OCI-LY7 (cell line): ENCODE results near the gene VKORC1. TPM values are rescaled to one million over a fixed set of nuclear protein-coding genes. Genes with fewer than 3 reads are reported as not detected.

Experiments used
- BruUV-seq: library from RNA; stranded (reverse); fragments of 400-500 nt; replicated peaks from 2 replicates; lab custom pipeline; 2021; lab: Mats Ljungman, UMichigan
- CTCF ChIA-PET: fragments of 300-600 bp; sonication (Branson Sonifier 250); formaldehyde crosslinking; loops from one replicate; lab custom pipeline; 2022; ENCODE audit warnings: antibody characterized with exemption; ENCODE audit not compliant: unreplicated experiment; lab: Charles Lee
- POLR2A ChIA-PET: fragments of 300-600 bp; sonication (Branson Sonifier 250); formaldehyde crosslinking; loops from one replicate; lab custom pipeline; 2022; ENCODE audit warnings: antibody characterized with exemption; lab: Charles Lee
- DNase-seq: peaks from one replicate; pipeline ENCODE4 v3.0.0-alpha.2; 2015; ENCODE audit warnings: low spot score
- H2AFZ ChIP-seq: fragments of 200-600 bp; sonication (generic), shearing (Covaris generic); 2 replicates; pipeline ENCODE4 v1.6.1; 2014; ENCODE audit warnings: mild to moderate bottlenecking, antibody characterized with exemption, low read length, moderate library complexity
- H3K27ac ChIP-seq: fragments of 200-600 bp; sonication (generic); 2 replicates; pipeline ENCODE4 v1.5.1; 2014; ENCODE audit warnings: mixed run types, low read depth, mild to moderate bottlenecking, moderate library complexity, low read length, inconsistent platforms; ENCODE audit not compliant: poor library complexity, severe bottlenecking
- H3K36me3 ChIP-seq: fragments of 200-600 bp; sonication (generic); 2 replicates; pipeline ENCODE4 v1.6.1; 2014; ENCODE audit warnings: mild to moderate bottlenecking, antibody characterized with exemption, low read length, moderate library complexity, mixed read lengths; ENCODE audit not compliant: insufficient read depth
- H3K4me1 ChIP-seq: fragments of 200-600 bp; sonication (generic); 2 replicates; pipeline ENCODE4 v1.5.1; 2014; ENCODE audit warnings: mild to moderate bottlenecking, low read length; ENCODE audit not compliant: insufficient read depth, poor library complexity, severe bottlenecking
- H3K4me2 ChIP-seq: fragments of 200-600 bp; sonication (generic); 2 replicates; pipeline ENCODE4 v1.6.1; 2014; ENCODE audit warnings: mild to moderate bottlenecking, low read length
- H3K4me3 ChIP-seq: fragments of 200-600 bp; sonication (generic); 2 replicates; pipeline ENCODE4 v1.5.1; 2014; ENCODE audit warnings: mild to moderate bottlenecking, low read depth, low read length; ENCODE audit not compliant: poor library complexity, severe bottlenecking
- H3K79me2 ChIP-seq: fragments of 200-600 bp; sonication (generic); 2 replicates; pipeline ENCODE4 v1.6.1; 2016; ENCODE audit warnings: low read depth, mild to moderate bottlenecking, low read length, moderate library complexity, mixed read lengths; ENCODE audit not compliant: insufficient read depth
- H3K9me2 ChIP-seq: fragments of 200-600 bp; sonication (generic); 2 replicates; pipeline ENCODE4 v1.6.1; 2016; ENCODE audit warnings: mild to moderate bottlenecking, low read length, mixed read lengths; ENCODE audit not compliant: insufficient read depth
- H3K9me3 ChIP-seq: fragments of 200-600 bp; sonication (generic); 2 replicates; pipeline ENCODE4 v1.6.1; 2014; ENCODE audit warnings: mild to moderate bottlenecking, mixed run types, low read length, mixed read lengths
- H4K20me1 ChIP-seq: fragments of 200-600 bp; sonication (generic); 2 replicates; pipeline ENCODE4 v1.6.1; 2014; ENCODE audit warnings: mild to moderate bottlenecking, antibody characterized with exemption, low read length, moderate library complexity, mixed read lengths; ENCODE audit not compliant: insufficient read depth
- CTCF ChIP-seq: fragments of 200-600 bp; sonication (generic); conservative IDR thresholded peaks from 2 replicates; pipeline ENCODE4 v1.5.1; 2014; ENCODE audit warnings: mild to moderate bottlenecking, antibody characterized with exemption, low read length, moderate library complexity, mixed read lengths
- EZH2phosphoT487 ChIP-seq: fragments of 200-600 bp; sonication (generic); IDR thresholded peaks from 2 replicates; pipeline ENCODE4 v1.6.1; 2018; ENCODE audit warnings: low read depth, borderline replicate concordance, mild to moderate bottlenecking, mixed run types, antibody characterized with exemption, low read length, moderate library complexity, mixed read lengths
- intact Hi-C: fragments of 100-400 bp; cut with micrococcal nuclease; formaldehyde crosslinking; loops from one replicate; pipeline ENCODE4 v1.10.0; 2022; ENCODE audit not compliant: unreplicated experiment
- total RNA-seq, 2 experiments: library from RNA; depleted of rRNA in 1 of 2; stranded (reverse); fragments of >200 nt in 1 of 2; shearing (Covaris generic) in 1 of 2; gene quantifications; 2 replicates each; pipeline ENCODE4 v1.2.3, GENCODE V29; 2014 to 2022

The VKORC1 gene
- total RNA-seq, 2 experiments from 2014 or later, result 69.3 to 70.2 TPM

GRCh38 chr16:31087481-31087880 is 7.1 kb downstream of the VKORC1 start:
- Histone ChIP-seq H3K9me3 (no peaks in the 10 kb centered on the region), H3K4me3 (no peak overlapping the region), H3K27ac (no peak overlapping the region), H3K79me2 (peaks cover 5% of the 10 kb centered on the region; the same call in 1 of the 2 replicates), H3K9me2 (no peaks in the 10 kb centered on the region), H3K4me2 (no peak overlapping the region), H2AFZ (no peak overlapping the region), H4K20me1 (no peaks in the 10 kb centered on the region), H3K36me3 (peaks cover 56% of the 10 kb centered on the region), H3K4me1 (no peaks in the 10 kb centered on the region)
- TF ChIP-seq EZH2phosphoT487 (no peak), CTCF (no peak)
- no peak for DNase-seq
- ChIA-PET POLR2A (no interaction called here), CTCF (no interaction called here)
- intact Hi-C loops, result no loop called here
- BruUV-seq, result no TSS peak

- no peaks in the 10 kb centered on the region for H3K9me2 ChIP-seq
- no peaks in the 10 kb centered on the region for H4K20me1 ChIP-seq
- no peaks in the 10 kb centered on the region for H3K4me1 ChIP-seq
- H3K4me2 ChIP-seq, result no peak overlapping the region
- no peak for DNase-seq
- ChIA-PET CTCF (no interaction called here), POLR2A (no interaction called here)
- no peak overlapping the region for H2AFZ ChIP-seq
- no peaks in the 10 kb centered on the region for H3K9me3 ChIP-seq
- no peak overlapping the region for H3K27ac ChIP-seq
- intact Hi-C loops, result no loop called here
- H3K4me3 ChIP-seq, result no peak overlapping the region
- TF ChIP-seq CTCF, result no peak
- no peak for TF ChIP-seq EZH2phosphoT487
- no TSS peak for BruUV-seq
- H3K79me2 ChIP-seq, result no peaks in the 10 kb centered on the region
- H3K36me3 ChIP-seq, result peaks cover 62% of the 10 kb centered on the region
Observed at GRCh38 chr16:31086629-31086906, 8.0 kb downstream of the VKORC1 start.

- H3K9me3 ChIP-seq, result no peaks in the 10 kb centered on the region
- H3K79me2 ChIP-seq, result no peaks in the 10 kb centered on the region
- H3K36me3 ChIP-seq, result peaks cover 63% of the 10 kb centered on the region
- no TSS peak for BruUV-seq
- no peaks in the 10 kb centered on the region for H3K4me1 ChIP-seq
- H2AFZ ChIP-seq, result no peak overlapping the region
- intact Hi-C loops, result no loop called here
- ChIA-PET CTCF (no interaction called here), POLR2A (no interaction called here)
- H3K9me2 ChIP-seq, result no peaks in the 10 kb centered on the region
- no peak overlapping the region for H3K27ac ChIP-seq
- no peaks in the 10 kb centered on the region for H4K20me1 ChIP-seq
- no peak for DNase-seq
- H3K4me3 ChIP-seq, result no peak overlapping the region
- no peak for TF ChIP-seq CTCF
- TF ChIP-seq EZH2phosphoT487, result no peak
- H3K4me2 ChIP-seq, result no peak overlapping the region
Observed at GRCh38 chr16:31085873-31086628, 8.5 kb downstream of the VKORC1 start.
